HG03097 (cell line): Measurements from ENCODE around the gene CCDC141.
A peak's percentile ranks its signal among the peaks of the same experiment; 100 is the strongest.

Experiments used
- ATAC-seq: cut with Tn5 transposase; IDR thresholded peaks from one replicate; pipeline ENCODE4 v1.9.1; 2021; ENCODE audit not compliant: unreplicated experiment, low FRiP score

CCDC141 gene

GRCh38 chr2:178834086-178834485, 215.9 kb downstream of the CCDC141 start:
- ATAC-seq: no peak

GRCh38 chr2:178833382-178833781, 216.6 kb downstream of the CCDC141 start:
- no peak for ATAC-seq

- ATAC-seq: no peak
These were observed 219.5 kb downstream of the CCDC141 start for GRCh38 chr2:178830451-178830850.

- no peak for ATAC-seq
These were observed 220.0 kb downstream of the CCDC141 start for GRCh38 chr2:178829981-178830380.

DNA sequence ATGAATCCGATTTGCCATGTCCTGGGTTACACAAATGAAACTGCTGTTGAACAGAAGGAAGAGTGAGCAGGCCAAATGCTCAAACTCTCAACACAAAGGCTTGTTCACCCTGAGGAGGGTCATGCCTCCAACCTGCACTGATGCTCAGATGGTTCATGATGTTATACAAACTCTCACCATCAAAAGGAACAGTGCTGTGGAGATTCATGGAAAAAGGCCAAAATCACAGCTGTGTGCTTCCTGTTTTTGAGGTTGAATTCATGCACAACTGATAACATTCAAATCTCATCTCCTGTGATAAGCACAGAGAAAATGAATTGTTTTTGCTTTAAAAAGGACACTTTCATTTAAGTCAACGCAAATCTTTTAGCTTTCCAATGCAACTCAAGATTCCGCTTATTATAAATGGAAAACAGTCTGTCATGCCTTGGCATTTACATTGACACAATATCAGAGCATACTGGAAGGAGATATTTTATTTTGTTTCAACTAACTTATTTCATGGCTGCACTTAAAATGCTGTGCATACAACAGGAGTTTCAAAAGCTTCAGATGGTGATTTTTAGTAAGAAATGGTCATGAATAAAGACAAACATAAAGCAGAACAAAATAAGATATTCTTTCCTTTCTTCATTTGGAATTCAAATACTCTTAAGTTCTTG, 220.5 kb downstream of the CCDC141 start:
- no peak for ATAC-seq

- ATAC-seq: no peak
These were observed 221.5 kb downstream of the CCDC141 start for GRCh38 chr2:178828486-178828881.

DNA sequence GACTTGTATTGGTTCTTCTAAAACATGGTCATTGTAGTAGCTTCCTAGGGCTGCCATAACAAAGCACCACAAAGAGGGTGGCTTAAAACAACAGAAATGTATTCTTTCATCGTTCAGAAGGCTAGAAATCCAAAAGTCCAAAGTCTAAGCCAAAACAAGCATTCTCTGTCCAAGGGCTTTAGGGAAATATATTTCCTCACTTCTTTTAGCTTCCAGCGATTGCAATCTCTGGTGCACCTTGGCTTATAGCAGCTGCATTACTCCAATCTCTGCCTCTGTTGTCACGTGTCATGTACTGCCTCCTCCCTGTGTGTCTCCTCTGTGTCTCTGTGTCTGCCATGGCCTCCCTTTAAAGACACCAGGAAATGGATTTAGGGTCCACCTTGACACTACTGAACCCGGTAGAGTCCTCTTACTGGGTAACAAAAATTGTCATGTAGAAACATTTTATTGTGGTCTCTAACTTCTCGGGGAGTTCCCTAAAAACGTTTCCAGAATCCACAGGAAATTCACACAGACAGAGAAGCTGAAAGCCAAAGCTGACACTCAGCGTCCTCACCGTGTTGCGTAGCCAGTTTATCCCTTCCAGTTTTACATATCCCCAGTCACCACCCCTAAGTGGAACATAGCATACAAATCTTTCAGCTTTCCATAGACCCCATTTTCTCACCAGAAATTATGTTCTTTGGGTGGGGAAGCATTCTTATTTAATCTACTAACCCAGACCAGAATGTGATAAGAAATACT, 222.0 kb downstream of the CCDC141 start:
- no peak for ATAC-seq

- no peak for ATAC-seq
These were observed 222.8 kb downstream of the CCDC141 start for GRCh38 chr2:178827111-178827510.

GRCh38 chr2:178825183-178825582, 224.8 kb downstream of the CCDC141 start:
- no peak for ATAC-seq

DNA sequence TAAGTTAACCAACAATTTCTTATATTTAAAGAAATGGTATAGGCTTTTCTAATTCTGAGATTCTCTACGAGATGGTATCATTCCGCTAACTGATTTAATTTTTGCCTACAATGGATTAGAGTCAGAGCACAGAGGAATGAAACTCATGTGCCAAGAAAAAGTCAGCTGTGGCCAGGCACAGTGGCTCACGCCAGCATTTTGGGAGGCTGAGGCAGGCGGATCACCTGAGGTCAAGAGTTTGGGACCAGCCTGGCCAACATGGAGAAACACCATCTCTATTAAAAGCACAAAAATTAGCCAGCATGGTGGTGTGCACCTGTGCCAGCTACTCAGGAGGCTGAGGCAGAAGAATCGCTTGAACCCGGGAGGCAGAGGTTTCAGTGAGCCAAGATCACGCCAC, 225.8 kb downstream of the CCDC141 start:
- ATAC-seq: no peak

GRCh38 chr2:178819992-178820391, 229.9 kb downstream of the CCDC141 start:
- ATAC-seq: peak; percentile 77

GRCh38 chr2:178819147-178819875, 230.6 kb downstream of the CCDC141 start:
- no peak for ATAC-seq

DNA sequence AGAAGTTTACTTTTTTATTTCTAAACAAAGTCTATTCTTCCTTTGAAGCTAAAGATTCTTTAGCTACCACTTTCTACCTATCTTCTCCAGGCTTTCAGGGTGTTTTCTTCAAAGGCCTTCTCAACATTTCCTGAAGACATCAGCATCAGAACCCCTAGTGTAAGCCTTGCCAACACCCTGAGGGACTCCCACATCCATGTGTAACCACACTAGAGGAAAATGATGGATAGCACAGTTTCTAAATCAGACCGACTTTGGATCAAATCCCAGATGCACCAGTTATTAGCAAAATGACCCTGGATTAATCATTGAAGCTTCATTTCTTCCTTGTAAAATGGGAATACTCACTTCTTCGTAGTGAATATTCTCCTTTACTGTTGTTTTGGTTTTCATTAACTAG, 238.0 kb downstream of the CCDC141 start:
- no peak for ATAC-seq

GRCh38 chr2:178811045-178811444, 238.9 kb downstream of the CCDC141 start:
- ATAC-seq: no peak

- no peak for ATAC-seq
These were observed 239.5 kb downstream of the CCDC141 start for GRCh38 chr2:178810422-178810821.

DNA sequence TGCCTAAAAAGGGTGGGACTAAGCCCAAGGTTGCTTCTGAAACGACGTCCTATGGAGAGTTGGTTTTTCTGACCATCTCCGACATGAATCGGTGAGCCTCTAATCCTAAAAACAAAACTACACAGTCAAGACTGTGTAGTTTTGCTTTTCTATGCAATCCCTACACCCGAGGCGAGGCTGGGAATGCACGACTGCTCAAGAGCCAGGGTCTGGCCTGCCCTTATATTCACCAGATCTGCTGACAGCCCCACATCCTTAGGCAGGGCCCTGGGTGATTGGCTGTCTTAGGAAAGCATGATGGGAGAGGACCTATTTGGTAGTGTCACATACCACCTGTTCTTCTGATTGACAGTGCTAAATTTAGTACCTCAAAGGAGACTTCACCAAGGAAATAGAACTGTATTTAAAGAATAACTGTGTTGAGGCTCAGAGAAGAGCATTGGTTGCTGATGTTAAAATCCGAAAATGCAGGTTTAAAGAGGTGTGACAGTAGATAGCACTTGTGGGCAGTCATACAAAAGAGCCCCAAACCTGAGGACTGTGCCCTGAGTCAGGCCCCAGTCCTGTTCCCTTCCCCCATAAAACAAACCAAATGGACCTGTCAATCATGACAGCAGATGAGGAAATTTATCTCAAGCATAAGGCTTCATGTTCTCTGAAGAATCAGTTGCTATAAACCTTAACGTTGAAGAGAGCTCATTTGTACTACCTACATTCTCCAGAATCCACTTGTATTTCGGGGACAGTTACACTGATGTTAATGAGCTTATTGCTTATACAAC, 242.5 kb downstream of the CCDC141 start, which contains the start of gene TTN:
TTN (minus strand) TSS at position 197 of the 782 bp plus-strand sequence. CDS start 2,781 bp downstream, outside the sequence.
- ATAC-seq: no peak

DNA sequence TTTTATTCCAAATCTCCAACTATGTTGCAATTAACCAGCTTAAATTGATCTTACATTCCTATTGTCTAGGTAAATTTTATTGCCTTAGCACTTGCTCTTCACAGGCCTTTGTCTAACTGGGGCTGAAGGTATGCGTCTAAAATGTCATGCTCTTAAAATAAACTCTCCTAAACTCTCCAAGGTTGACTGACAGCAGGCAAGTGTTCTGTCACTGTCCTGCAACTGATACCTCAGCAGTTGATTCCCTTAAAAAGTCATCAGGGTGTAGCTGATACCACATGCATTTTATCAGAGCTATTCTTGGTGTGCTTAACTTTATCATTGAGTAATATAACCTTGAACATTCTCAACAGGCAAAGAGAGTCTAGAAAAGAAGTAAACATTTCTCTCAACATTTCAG, 243.4 kb downstream of the CCDC141 start:
- ATAC-seq: no peak

GRCh38 chr2:178805457-178805856, 244.5 kb downstream of the CCDC141 start:
- no peak for ATAC-seq

DNA sequence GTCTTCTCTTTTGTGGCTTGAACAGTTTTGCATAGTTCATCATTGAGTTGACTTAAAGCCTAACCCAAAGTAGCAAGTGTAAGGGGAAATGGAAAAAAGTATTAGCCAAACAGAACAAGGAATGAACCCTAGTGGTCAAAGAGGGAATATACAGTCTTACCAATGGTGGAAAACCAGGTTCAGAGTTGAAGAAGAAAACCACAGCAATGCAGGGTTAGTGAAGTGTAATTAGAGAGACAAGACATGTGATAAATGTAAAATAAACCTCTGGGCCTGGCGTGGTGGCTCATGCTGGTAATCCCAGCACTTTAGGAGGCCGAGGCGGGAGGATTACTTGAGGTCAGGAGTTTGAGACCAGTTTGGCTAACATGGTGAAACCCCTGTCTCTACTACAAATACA, 245.1 kb downstream of the CCDC141 start:
- no peak for ATAC-seq

DNA sequence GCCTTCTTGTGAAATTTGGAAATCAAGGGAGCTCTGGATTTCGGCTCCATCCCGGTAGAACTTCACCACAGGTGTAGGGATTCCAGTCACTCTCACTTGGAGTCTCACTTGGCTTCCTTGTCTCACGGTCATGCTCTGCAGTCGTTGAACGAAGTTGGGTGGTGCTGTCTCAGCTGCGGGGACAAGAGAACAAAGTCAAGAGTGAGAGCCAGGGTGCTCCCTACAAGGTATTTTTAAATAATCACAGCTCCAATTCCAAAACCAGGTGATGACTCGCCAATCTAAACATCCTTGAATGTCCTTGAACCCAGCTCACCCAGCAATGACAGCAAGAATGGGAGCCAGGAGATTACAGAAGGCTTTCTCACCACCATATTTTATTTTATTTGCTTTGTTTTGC, 249.4 kb downstream of the CCDC141 start:
- no peak for ATAC-seq

DNA sequence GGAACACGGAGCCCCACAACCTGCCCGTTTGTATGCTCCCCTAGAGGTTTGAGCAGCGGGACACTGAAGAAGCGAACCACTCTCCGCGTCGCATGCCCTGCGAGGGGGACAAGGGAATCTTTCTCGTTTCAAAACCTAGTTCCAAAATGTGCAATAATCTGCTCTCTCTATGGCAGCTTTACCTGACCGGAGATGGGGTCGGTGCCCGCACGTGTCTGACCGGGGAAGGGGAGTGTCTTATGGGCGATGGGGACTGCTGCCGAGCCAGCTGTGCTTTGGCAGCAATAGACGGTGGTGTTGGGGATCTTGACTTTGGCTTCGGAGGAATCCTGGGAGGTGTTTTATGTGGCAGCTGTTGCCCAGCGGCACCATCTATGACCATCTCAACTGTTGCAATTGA, 250.6 kb downstream of the CCDC141 start:
- no peak for ATAC-seq
